Prostate gland (tissue), 2 donors: ENCODE data around the gene LAMA1.

Source experiments
- CTCF ChIP-seq, 4 experiments: fragments of 200-600 bp in 2 of 4; fragments of 450-650 bp in 2 of 4; sonication (generic) in 2 of 4; IDR thresholded peaks; 1 replicate in 3 of 4; 2 replicates in 1 of 4; pipeline ENCODE4 v1.5.1; 2016 to 2019; ENCODE audit warnings: antibody characterized with exemption in 4 of 4, mild to moderate bottlenecking in 2 of 4, moderate library complexity in 2 of 4
- POLR2A ChIP-seq: fragments of 450-650 bp; IDR thresholded peaks from one replicate; pipeline ENCODE4 v1.6.1; 2016; ENCODE audit warnings: antibody characterized with exemption, mild to moderate bottlenecking
- POLR2AphosphoS5 ChIP-seq: sonication (generic); formaldehyde crosslinking; IDR thresholded peaks from one replicate; pipeline ENCODE4 v1.6.1; 2017; ENCODE audit warnings: antibody characterized with exemption

- TF ChIP-seq POLR2A (no peak), CTCF (IDR thresholded peaks at IDR 0.05) (no peak), POLR2AphosphoS5 (no peak)
These were observed 4.7 kb downstream of the LAMA1 start for GRCh38 chr18:7112936-7113335.
